ENCODE data around the gene FAM180B.
A peak's percentile ranks its signal among the peaks of the same experiment; 100 is the strongest.
"Not testable (repeated sequence)": the region's sequence is repeated elsewhere in the genome, so short reads cannot be mapped to it uniquely, and the experiment has no call there.

The FAM180B gene

DNA sequence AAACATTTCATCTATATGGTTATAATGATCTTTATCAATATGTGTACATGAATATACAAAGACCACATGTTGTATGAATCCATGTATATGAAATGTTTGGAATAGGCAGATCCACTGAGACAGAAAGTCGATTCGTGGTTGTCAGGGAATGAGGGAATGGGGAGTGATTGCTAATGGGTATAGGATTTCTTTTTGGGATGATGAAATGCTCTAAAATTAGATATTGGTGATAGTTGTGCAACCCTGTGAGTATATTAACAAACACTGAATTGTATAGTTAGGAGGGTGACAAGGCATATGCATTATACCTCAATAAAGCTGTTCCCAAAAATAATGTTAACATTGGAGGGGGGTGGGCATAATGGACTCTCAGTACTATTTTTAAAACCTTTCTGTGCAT, 26.1 kb upstream of the FAM180B start:
- TF ChIP-seq, protein P1, sequence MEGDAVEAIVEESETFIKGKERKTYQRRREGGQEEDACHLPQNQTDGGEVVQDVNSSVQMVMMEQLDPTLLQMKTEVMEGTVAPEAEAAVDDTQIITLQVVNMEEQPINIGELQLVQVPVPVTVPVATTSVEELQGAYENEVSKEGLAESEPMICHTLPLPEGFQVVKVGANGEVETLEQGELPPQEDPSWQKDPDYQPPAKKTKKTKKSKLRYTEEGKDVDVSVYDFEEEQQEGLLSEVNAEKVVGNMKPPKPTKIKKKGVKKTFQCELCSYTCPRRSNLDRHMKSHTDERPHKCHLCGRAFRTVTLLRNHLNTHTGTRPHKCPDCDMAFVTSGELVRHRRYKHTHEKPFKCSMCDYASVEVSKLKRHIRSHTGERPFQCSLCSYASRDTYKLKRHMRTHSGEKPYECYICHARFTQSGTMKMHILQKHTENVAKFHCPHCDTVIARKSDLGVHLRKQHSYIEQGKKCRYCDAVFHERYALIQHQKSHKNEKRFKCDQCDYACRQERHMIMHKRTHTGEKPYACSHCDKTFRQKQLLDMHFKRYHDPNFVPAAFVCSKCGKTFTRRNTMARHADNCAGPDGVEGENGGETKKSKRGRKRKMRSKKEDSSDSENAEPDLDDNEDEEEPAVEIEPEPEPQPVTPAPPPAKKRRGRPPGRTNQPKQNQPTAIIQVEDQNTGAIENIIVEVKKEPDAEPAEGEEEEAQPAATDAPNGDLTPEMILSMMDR (IDR thresholded peaks at IDR 0.05; ENCODE audit: low read depth, low read length, missing control alignments): no peak
- no peak for DNase-seq (ENCODE audit: extremely low read depth, low read depth)
- no peak overlapping the region for H3K4me3 ChIP-seq (replicated peaks; ENCODE audit: low read depth, low read length)

DNA sequence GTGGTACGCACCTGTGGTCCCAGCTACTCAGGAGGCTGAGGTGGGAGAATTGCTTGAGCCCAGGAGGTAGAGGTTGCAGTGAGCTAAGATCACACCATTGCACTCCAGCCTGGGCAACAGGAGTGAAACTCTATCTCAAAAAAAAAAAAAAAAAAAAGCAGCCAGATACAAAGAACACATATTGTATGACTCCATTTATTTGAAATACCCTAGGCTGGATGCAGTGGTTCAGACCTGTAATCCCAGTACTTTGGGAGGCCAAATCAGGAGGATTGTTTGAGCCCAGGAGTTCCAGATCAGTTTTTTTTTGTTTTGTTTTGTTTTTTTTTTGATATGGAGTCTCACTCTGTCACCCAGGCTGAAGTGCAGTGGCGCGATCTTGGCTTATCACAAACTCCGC, 24.1 kb upstream of the FAM180B start:
- not testable (repeated sequence) for DNase-seq (ENCODE audit: extremely low read depth, low read depth); H3K4me3 ChIP-seq (replicated peaks; ENCODE audit: low read depth, low read length)

DNA sequence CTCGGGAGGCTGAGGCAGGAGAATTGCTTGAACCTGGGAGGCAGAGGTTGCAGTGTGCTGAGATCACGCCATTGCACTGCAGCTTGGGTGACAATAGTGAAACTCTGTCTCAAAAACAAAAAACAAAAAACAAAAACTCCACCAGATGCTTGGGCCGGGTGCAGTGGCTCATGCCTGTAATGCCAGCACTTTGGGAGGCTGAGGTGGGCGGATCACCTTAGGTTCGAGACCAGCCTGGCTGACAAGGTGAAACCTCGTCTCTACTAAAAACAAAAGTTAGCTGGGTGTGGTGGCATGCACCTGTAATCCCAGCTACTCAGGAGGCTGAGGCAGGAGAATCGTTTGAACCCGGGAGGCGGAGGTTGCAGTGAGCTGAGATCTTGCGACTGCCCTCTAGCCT, 22.1 kb upstream of the FAM180B start:
- peak overlapping the region; percentile 95; the same call in 1 of the 2 replicates for H3K4me3 ChIP-seq (replicated peaks; ENCODE audit: low read depth, low read length)
- not testable (repeated sequence) for DNase-seq (ENCODE audit: extremely low read depth, low read depth)

DNA sequence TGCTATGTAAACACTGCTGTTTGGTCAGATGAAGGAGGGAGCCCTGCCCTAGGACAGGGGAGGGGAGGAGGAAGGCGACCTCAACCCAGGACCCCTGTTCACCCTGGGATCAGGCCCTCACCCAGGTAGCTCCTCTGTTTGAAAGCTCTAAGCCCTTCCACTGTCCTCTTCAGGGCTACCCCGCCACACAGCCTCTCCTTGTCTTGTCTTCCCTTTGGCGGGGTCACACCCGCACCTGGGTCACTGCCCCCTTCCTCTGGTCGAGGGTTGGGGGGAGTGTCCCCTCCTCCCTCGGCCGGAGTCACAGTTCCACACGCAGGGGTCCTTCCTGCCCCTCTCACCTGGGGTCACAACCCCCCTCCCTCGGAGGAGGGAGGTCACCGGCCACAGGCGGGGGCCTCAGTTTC, 21.5 kb upstream of the FAM180B start:
- DNase-seq (ENCODE audit: extremely low read depth, low read depth): no peak
- TF ChIP-seq, protein P1 (IDR thresholded peaks at IDR 0.05; ENCODE audit: low read depth, low read length, missing control alignments): no peak
- peak overlapping the region; percentile 95 for H3K4me3 ChIP-seq (replicated peaks; ENCODE audit: low read depth, low read length)

DNA sequence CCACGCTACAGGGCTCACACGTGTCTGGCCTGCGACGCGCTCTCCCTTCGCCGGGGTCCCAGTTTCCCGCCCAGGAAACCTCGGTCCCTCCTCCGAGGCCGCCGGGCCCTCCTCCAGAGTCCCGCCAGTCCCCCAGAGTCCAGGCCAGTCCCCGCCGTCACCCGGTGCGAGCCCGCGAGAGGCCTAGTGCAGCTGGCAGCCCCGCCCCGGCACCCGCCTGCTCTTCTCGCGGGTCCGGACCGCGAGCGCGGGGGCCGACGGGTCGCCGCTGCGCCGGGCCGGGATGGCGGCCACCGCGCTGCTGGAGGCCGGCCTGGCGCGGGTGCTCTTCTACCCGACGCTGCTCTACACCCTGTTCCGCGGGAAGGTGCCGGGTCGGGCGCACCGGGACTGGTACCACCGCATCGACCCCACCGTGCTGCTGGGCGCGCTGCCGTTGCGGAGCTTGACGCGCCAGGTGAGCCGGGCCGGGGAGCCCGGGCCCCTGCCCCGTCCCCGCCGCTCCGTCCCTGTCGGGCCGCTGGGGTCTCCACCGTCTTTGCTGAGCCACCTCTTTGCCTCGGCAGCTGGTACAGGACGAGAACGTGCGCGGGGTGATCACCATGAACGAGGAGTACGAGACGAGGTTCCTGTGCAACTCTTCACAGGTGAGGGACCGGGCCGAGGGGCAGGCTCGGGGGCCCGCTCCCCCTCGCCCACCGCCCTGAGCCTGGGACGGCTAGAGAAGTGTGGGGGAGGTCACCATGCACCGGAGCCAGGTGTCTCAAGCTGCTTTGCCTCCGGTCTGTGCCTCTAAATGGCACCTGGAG, 20.9 kb upstream of the FAM180B start, which contains the start of gene PTPMT1:
Gene PTPMT1 (plus strand): TSS at position 260 of the 809 bp plus-strand sequence. CDS start 24 bp downstream, at position 284.
- DNase-seq (ENCODE audit: extremely low read depth, low read depth): no peak
- TF ChIP-seq, protein P1 (IDR thresholded peaks at IDR 0.05; ENCODE audit: low read depth, low read length, missing control alignments): no peak
- peak within 1 kb of the TSS; percentile 95 for H3K4me3 ChIP-seq (replicated peaks; ENCODE audit: low read depth, low read length)

DNA sequence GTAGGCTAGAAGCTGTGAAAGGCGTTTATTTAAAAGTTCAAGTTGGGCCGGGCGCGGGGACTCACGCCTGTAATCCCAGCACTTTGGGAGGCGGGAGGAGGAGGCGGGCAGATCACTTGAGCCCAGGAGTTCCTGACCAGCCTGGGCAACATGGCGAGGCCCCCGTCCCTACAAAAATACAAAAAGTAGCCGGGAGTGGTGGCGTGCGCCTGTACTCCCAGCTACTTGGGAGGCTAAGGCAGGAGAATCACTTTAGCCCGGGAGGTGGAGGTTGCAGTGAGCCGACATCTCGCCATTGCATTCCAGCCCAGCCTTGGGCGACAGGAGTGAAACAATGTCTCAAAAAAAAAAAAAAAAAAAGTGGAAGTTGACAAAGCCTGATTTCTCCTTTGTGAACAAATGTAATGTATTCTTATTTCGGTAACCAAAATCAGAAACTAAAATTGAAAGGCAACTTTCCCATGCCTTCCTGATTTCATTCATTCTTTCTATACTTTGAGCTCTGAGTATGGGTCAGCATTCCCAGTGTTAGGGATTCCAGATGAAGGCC, 20.3 kb upstream of the FAM180B start:
- TF ChIP-seq, protein P1 (IDR thresholded peaks at IDR 0.05; ENCODE audit: low read depth, low read length, missing control alignments): no peak
- peak overlapping the region; percentile 95 for H3K4me3 ChIP-seq (replicated peaks; ENCODE audit: low read depth, low read length)
- DNase-seq (ENCODE audit: extremely low read depth, low read depth): no peak

DNA sequence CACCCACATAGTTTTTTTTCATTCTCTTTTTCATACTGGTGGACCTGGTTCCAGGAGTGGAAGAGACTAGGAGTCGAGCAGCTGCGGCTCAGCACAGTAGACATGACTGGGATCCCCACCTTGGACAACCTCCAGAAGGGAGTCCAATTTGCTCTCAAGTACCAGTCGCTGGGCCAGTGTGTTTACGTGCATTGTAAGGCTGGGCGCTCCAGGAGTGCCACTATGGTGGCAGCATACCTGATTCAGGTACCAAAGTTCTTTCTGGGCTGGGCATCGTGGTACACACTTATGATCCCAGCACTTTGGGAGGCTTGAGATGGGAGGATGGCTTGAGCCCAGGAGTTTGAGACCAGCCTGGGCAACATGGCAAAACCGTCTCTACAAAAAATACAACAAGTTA, 16.8 kb upstream of the FAM180B start:
- H3K4me3 ChIP-seq (replicated peaks; ENCODE audit: low read depth, low read length): no peak overlapping the region
- TF ChIP-seq, protein P1 (IDR thresholded peaks at IDR 0.05; ENCODE audit: low read depth, low read length, missing control alignments): no peak
- DNase-seq (ENCODE audit: extremely low read depth, low read depth): no peak

Measured in HFF-Myc (cell line).